Measurements from ENCODE around the gene ASB6. TPM values are rescaled to one million over a fixed set of nuclear protein-coding genes. Genes with fewer than 3 reads are reported as not detected.

The ASB6 gene
- polyA plus RNA-seq, 1 of the 3 experiments (the other 2 are of a cell fraction), result 35.9 TPM

GRCh38 chr9:129669141-129669718 is 27.3 kb upstream of the ASB6 start:
- no peak overlapping the region for H3K27ac ChIP-seq (ENCODE audit: low read depth in 2 of 2, low read length in 1 of 2)
- CTCF ChIA-PET, result no interaction called here
- no peak for TF ChIP-seq FOXM1 (IDR thresholded peaks at IDR 0.05; ENCODE audit: low read depth)
- no peak for TF ChIP-seq USF1 (IDR thresholded peaks at IDR 0.05; ENCODE audit: borderline replicate concordance, low read depth)
- no peak for TF ChIP-seq MXI1 (IDR thresholded peaks at IDR 0.05; ENCODE audit: low read depth, low read length)
- TF ChIP-seq SIN3A (IDR thresholded peaks at IDR 0.05; ENCODE audit: borderline replicate concordance, low read depth, low read length), result no peak
- TF ChIP-seq CHD2 (IDR thresholded peaks at IDR 0.05; ENCODE audit: low read length, partially characterized antibody), result no peak
- no peak for TF ChIP-seq YY1 (IDR thresholded peaks at IDR 0.05; ENCODE audit: low read depth)
- no peak for TF ChIP-seq EP300 (IDR thresholded peaks at IDR 0.05; ENCODE audit: borderline replicate concordance in 1 of 2, low read depth in 1 of 2, low read length in 1 of 2)
- no peak for TF ChIP-seq RXRA (IDR thresholded peaks at IDR 0.05; ENCODE audit: borderline replicate concordance, low read depth)
- no peak for TF ChIP-seq PBX3 (IDR thresholded peaks at IDR 0.05)
- no peak for TF ChIP-seq TEAD4 (IDR thresholded peaks at IDR 0.05; ENCODE audit: borderline replicate concordance, insufficient read depth)
- 84% methylated on average over 17 of the region's 17 CpGs for WGBS (ENCODE audit: low lambda C conversion rate)
- no peak overlapping the region for H2AFZ ChIP-seq (ENCODE audit: low read depth)
- H4K20me1 ChIP-seq (ENCODE audit: insufficient read depth), result no peaks in the 10 kb centered on the region
- H3K4me3 ChIP-seq (ENCODE audit: low read depth in 2 of 2, low read length in 1 of 2), result no peak overlapping the region
- no peak overlapping the region for H3K9ac ChIP-seq
- POLR2A ChIA-PET, result no interaction called here
- no peaks in the 10 kb centered on the region for H3K9me2 ChIP-seq
- peaks cover 0 to 23% of the 10 kb centered on the region in 2 experiments; a peak in 1 of 4 replicates for H3K4me1 ChIP-seq (ENCODE audit: control insufficient read depth in 1 of 2, insufficient read depth in 2 of 2, low read depth in 1 of 2, low read length in 1 of 2)
- no peak overlapping the region for H3K4me2 ChIP-seq
- no peak for DNase-seq
- peaks cover 3% of the 10 kb centered on the region for H3F3A ChIP-seq (replicated peaks; ENCODE audit: insufficient read depth)
- no peaks in the 10 kb centered on the region for H3K79me2 ChIP-seq (ENCODE audit: insufficient read depth)
- H3K9me3 ChIP-seq, result no peaks in the 10 kb centered on the region
- H3K27me3 ChIP-seq (ENCODE audit: insufficient read depth), result no peaks in the 10 kb centered on the region
- H3K36me3 ChIP-seq (replicated peaks in 1 of 2; ENCODE audit: control insufficient read depth in 1 of 2, insufficient read depth in 2 of 2, low read length in 1 of 2), result no peaks in the 10 kb centered on the region

GRCh38 chr9:129667850-129668249 is 25.9 kb upstream of the ASB6 start:
- Histone ChIP-seq H3K9me2 (no peaks in the 10 kb centered on the region), H3K79me2 (ENCODE audit: insufficient read depth) (no peaks in the 10 kb centered on the region), H3K4me3 (ENCODE audit: low read depth in 2 of 2, low read length in 1 of 2) (no peak overlapping the region), H3K4me1 (ENCODE audit: control insufficient read depth in 1 of 2, insufficient read depth in 2 of 2, low read depth in 1 of 2, low read length in 1 of 2) (peaks cover 0 to 15% of the 10 kb centered on the region in 2 experiments; a peak in 1 of 4 replicates), H3K9me3 (no peaks in the 10 kb centered on the region), H3K27ac (ENCODE audit: low read depth in 2 of 2, low read length in 1 of 2) (no peak overlapping the region; a peak in 1 of 4 replicates), H2AFZ (ENCODE audit: low read depth) (no peak overlapping the region), H3K36me3 (replicated peaks in 1 of 2; ENCODE audit: control insufficient read depth in 1 of 2, insufficient read depth in 2 of 2, low read length in 1 of 2) (no peaks in the 10 kb centered on the region), H3K4me2 (no peak overlapping the region), H4K20me1 (ENCODE audit: insufficient read depth) (no peaks in the 10 kb centered on the region), H3K27me3 (ENCODE audit: insufficient read depth) (no peaks in the 10 kb centered on the region), H3F3A (replicated peaks; ENCODE audit: insufficient read depth) (peaks cover 3% of the 10 kb centered on the region), H3K9ac (no peak overlapping the region)
- POLR2A ChIA-PET, result no interaction called here
- 76% methylated on average over 3 of the region's 9 CpGs for WGBS (ENCODE audit: low lambda C conversion rate)
- TF ChIP-seq RXRA (IDR thresholded peaks at IDR 0.05; ENCODE audit: borderline replicate concordance, low read depth), result no peak
- TF ChIP-seq SIN3A (IDR thresholded peaks at IDR 0.05; ENCODE audit: borderline replicate concordance, low read depth, low read length), result no peak
- no peak for TF ChIP-seq IRF3 (IDR thresholded peaks at IDR 0.05; ENCODE audit: low read depth, low read length)
- TF ChIP-seq POLR2AphosphoS5 (IDR thresholded peaks at IDR 0.05; ENCODE audit: low read depth, low read length), result no peak
- no peak for TF ChIP-seq NFIC (IDR thresholded peaks at IDR 0.05; ENCODE audit: borderline replicate concordance)
- TF ChIP-seq YY1 (IDR thresholded peaks at IDR 0.05; ENCODE audit: low read depth), result no peak
- TF ChIP-seq RCOR1 (IDR thresholded peaks at IDR 0.05; ENCODE audit: low read length), result no peak
- no peak for TF ChIP-seq GABPA (IDR thresholded peaks at IDR 0.05; ENCODE audit: low read depth)
- TF ChIP-seq USF2 (IDR thresholded peaks at IDR 0.05; ENCODE audit: borderline replicate concordance, low read depth, low read length), result no peak
- no peak for TF ChIP-seq NRF1 (IDR thresholded peaks at IDR 0.05; ENCODE audit: low read depth, low read length)
- no peak for TF ChIP-seq RAD21 (IDR thresholded peaks at IDR 0.05; ENCODE audit: low read length)
- DNase-seq, result no peak
- CTCF ChIA-PET, result interaction anchor here (0.6 to 0.9 kb wide), 2 partner anchors 58 to 1082 kb away, joined by 3 read pairs; no protein-coding TSS in a partner anchor
